ENCODE results near the gene WDPCP.
"Not testable (repeated sequence)": the region's sequence is repeated elsewhere in the genome, so short reads cannot be mapped to it uniquely, and the experiment has no call there.

WDPCP gene

DNA sequence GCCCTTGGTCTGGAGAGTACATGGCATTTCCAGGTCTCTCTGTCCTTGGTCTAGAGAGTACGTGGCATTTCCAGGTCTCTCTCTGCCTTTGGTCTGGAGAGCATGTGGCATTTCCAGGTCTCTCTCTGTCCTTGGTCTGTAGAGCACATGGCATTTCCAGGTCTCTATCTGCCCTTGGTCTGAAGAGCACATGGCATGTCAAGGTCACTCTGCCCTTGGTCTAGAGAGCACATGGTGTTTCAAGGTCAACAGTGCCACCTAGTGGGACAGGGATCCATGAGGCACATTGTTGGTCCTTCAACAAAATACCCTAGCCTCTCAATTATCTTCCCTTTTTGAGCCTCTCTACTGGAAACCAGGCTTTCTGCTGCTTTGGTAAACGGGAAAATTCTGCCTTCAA lies 287.4 kb downstream of the WDPCP start:
- no peak for DNase-seq (ENCODE audit: low read depth, low spot score)
- H3K27ac ChIP-seq = no peak overlapping the region

DNA sequence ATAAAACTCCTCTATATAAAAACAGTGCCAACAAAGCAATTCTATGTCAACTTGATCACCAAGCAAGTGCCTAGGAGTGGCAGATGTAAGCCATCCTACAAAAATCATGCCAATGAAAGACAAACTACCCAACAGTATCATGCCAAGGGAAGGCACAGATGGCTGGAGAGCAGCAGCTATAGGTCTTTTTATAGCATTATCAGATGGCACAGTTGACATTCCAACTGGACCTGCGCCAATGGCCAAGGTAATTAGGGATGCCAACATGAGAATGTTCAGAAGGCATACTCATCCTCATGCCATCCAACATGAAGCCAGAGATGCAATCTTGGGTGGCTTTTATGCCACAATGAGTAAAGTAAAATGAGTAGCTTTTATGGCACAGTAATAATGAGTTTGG lies 300.3 kb downstream of the WDPCP start:
- H3K27ac ChIP-seq = no peak overlapping the region
- DNase-seq (ENCODE audit: low read depth, low spot score) = no peak

- H3K27ac ChIP-seq; DNase-seq (ENCODE audit: low read depth, low spot score): not testable (repeated sequence)
Observed at GRCh38 chr2:63286520-63286919, 301.8 kb downstream of the WDPCP start.

DNA sequence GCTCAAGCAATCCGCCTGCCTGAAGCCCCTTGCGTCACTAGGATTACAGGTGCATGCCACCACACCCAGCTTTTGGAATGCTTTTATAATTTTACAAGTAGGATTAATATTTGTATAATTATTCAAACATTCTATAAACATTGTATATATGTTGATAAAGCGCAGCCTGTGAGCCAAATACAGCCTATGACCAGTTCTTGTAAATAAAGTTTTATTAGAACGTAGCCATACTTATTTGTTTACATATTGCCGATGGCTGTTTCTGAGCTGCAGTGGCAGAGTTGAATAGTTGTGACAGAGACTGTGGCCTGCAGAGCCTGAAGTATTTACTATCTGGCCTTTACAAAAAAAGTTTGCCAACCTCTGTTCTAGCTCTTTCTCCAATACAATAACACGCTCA lies 305.0 kb downstream of the WDPCP start:
- no peak for DNase-seq (ENCODE audit: low read depth, low spot score)
- no peak overlapping the region for H3K27ac ChIP-seq

GRCh38 chr2:63272560-63272959 lies 315.7 kb downstream of the WDPCP start:
- DNase-seq (ENCODE audit: low read depth, low spot score) = no peak
- H3K27ac ChIP-seq = no peak overlapping the region

- H3K27ac ChIP-seq = no peak overlapping the region
- DNase-seq (ENCODE audit: low read depth, low spot score) = no peak
Observed at GRCh38 chr2:63270717-63271116, 317.6 kb downstream of the WDPCP start.

- no peak overlapping the region for H3K27ac ChIP-seq
- no peak for DNase-seq (ENCODE audit: low read depth, low spot score)
Observed at GRCh38 chr2:63268946-63269345, 319.3 kb downstream of the WDPCP start.

DNA sequence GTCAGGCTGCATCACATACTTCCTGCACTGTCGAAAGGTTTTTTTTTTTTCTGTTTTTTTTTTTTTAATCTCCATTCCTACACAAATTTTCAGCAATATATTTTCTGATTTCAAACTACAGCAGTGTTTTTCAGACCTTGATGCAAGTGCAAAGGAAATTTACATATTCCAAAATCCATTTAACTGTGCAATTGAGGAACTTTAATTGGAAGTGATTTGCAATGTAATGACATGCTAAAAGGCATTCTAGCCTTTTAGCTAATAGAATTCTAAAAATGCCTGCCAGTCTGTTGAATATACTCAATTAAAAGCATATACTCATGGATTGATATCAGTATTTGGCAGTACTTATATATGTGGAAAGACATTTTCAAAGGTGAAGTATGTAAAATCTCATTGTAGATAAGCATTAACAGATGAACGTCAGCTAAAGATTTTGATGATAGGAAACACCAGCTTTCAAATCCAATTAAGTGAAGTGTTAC lies 327.1 kb downstream of the WDPCP start:
- H3K27ac ChIP-seq = no peak overlapping the region
- DNase-seq (ENCODE audit: low read depth, low spot score) = no peak

DNA sequence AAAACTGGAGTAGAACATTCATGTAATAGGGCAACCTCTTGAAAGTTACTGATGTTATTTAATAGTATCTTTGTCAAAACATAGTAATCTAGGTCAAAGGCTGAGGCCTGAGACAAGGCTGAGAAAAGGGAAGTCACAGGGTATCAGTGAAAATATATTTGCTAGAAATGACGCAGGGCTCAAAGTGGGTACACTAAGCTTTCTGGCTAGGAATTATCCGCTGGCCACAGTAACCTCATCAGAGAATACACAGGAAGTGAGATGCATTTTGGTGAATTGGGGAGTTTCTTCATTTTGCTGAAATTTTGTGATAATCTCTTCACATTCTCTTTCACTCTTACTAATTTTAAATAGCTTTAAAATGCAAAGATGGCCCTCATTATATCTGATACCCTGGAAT lies 330.8 kb downstream of the WDPCP start:
- DNase-seq (ENCODE audit: low read depth, low spot score) = no peak
- H3K27ac ChIP-seq = no peak overlapping the region

GRCh38 chr2:63249161-63249560 lies 339.1 kb downstream of the WDPCP start:
- DNase-seq (ENCODE audit: low read depth, low spot score) = no peak
- no peak overlapping the region for H3K27ac ChIP-seq

- H3K27ac ChIP-seq = no peak overlapping the region
- no peak for DNase-seq (ENCODE audit: low read depth, low spot score)
Observed at GRCh38 chr2:63242747-63243146, 345.5 kb downstream of the WDPCP start.

DNA sequence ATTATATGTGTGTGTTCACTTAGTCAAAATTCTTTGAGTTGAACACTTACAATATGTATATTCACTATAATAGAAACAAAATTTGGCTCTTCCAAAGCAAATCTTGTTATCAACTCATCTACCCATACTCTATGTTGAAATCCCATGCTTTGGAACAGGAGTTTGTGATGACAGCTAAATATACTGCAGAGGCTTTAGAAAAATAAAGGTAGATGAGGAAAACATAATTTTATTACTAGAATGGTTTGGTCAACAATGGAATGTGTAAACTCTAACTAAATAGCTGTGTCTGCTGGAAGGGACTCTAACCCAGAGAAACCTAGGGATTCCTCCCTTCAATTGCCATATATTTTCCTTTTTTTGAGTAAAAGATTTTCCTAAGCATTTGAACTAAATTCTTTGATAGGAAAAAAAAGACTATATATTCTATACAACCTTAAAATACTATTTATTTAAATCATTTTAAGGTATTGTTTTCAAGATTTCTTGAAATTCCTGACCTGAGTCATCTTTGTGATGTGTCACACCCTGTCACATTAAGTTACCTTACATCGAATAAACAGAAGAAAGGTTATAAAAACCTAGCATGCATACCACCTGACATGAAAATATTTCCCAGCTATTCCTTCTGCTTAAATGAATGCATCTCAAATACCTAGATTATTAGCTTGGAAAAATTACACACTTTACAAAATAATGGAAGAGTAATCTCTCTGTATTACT lies 362.2 kb downstream of the WDPCP start:
- DNase-seq (ENCODE audit: low read depth, low spot score) = no peak

GRCh38 chr2:63218800-63219526 lies 369.3 kb downstream of the WDPCP start:
- DNase-seq (ENCODE audit: low read depth, low spot score) = no peak
- no peak overlapping the region for H3K27ac ChIP-seq

More for the DNA sequence above, 362.2 kb downstream of the WDPCP start:
- no peak overlapping the region for H3K27ac ChIP-seq

- DNase-seq (ENCODE audit: low read depth, low spot score) = no peak
- no peak overlapping the region for H3K27ac ChIP-seq
Observed at GRCh38 chr2:63195310-63195709, 393.0 kb downstream of the WDPCP start.

- no peak overlapping the region for H3K27ac ChIP-seq
- no peak for DNase-seq (ENCODE audit: low read depth, low spot score)
Observed at GRCh38 chr2:63194175-63194574, 394.1 kb downstream of the WDPCP start.

DNA sequence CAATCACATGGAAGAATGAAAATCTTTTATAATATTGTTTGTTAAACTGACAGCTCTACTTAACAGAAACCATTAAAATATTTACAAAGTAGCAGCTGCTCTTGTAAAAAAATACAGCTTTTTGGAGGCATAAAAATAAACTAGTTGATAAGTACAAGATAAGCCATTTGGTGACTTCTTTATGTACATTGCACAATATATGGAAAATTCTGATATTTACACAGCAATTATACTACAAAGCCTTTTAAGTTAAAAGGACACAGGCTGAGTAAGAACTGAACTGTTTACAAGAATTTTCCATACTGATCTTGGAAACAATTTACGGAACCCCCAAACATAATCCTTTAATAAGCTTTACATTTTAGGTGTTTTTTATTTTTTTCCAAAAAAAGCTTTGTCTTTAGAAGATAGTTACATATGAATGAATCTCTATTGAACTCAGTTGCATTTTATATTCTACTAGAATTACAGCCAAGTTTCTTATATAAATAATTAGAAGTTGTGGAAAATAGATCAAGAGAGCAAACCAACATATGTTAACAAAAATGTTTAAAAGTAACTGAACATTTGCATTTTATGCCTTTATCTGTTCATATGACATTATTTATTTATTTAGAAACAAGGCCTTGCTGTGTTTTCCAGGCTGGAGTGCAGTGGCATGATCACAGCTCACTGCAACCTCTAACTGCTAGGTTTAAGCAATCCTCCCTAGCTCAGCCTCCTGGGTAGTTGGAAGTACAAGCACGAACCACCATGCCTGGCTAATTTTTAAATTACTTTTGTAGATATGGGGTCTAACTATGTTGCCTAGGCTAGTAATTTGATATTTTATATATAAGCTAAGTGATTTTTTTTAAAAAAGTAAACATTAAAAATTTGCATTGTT lies 395.1 kb downstream of the WDPCP start:
- no peak for DNase-seq (ENCODE audit: low read depth, low spot score)
- H3K27ac ChIP-seq = no peak overlapping the region

DNA sequence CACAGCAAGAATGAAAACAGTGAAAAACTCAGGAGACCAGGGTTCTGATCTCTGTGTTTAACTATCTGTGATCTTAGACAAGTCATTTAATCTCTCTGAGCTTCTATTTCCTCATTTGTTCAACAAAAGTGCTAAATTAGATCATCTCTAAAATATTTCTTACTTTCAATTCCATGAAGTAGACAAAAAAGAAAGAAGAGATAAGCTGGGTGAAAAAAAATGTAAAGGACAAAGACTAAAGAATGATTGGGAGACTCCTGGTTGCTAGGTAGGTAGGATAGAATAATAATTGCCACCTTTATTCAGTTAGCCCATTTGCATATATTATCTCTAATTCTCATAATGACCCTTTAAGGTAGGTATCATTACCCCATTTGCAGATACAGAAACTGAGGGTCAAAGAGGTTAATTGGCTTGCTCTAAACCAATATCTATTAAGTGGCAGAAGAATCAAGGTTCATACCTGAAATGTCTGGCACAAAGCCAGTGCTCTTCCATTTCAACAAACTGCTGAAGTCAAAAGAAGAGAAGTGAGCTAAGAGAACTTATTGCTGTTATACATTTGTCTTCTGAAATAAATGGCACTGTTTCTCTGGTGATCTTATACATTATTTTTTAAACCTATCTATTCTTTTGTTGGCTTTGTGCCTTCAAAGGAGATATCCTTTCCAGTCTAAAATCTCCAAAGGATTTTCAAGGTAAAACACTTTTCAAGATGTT lies 395.9 kb downstream of the WDPCP start:
- no peak for DNase-seq (ENCODE audit: low read depth, low spot score)
- H3K27ac ChIP-seq = no peak overlapping the region

DNA sequence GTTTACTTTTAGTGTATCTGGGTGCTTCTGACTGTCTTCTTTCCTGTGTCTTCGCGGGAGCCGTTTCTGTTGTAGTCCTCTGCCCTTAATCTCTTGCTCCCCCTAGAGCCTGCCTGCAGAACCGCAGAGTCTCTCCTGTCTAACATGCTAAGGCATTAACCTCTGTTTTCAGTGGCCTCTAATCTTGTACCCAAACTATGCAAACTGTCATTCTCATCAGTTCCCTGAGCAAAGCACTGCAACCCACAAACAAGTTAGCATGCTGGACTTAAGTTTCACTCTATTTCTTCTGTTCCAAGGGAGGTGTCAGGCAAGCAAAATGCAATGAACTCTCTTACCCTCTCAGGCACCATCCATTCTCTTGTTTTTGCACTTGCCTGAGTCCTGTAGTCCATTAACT lies 399.3 kb downstream of the WDPCP start:
- DNase-seq (ENCODE audit: low read depth, low spot score) = peak; percentile 0

GRCh38 chr2:63186331-63186730 lies 401.9 kb downstream of the WDPCP start:
- no peak for DNase-seq (ENCODE audit: low read depth, low spot score)
- H3K27ac ChIP-seq = no peak overlapping the region

More for the DNA sequence above, 399.3 kb downstream of the WDPCP start:
- H3K27ac ChIP-seq = no peak overlapping the region

- no peak overlapping the region for H3K27ac ChIP-seq
- DNase-seq (ENCODE audit: low read depth, low spot score) = no peak
Observed at GRCh38 chr2:63163161-63163820, 425.0 kb downstream of the WDPCP start.
